NT2/D1 (cell line): ENCODE measurements around the gene HSPA13.
A peak's percentile ranks its signal among the peaks of the same experiment; 100 is the strongest.

Source experiments
- DNase-seq: peaks from one replicate; pipeline ENCODE4 v3.0.0-alpha.2; 2011; ENCODE audit warnings: low read depth, low spot score
- H3K27me3 ChIP-seq: 2 replicates; pipeline ENCODE4 v1.6.0; 2011; ENCODE audit warnings: mild to moderate bottlenecking; ENCODE audit not compliant: insufficient read length, insufficient read depth
- H3K36me3 ChIP-seq: 2 replicates; pipeline ENCODE4 v1.6.1; 2011; ENCODE audit warnings: mild to moderate bottlenecking, low read length, mixed read lengths; ENCODE audit not compliant: insufficient read depth, insufficient read length
- H3K4me1 ChIP-seq: 2 replicates; pipeline ENCODE4 v1.5.1; 2011; ENCODE audit not compliant: insufficient read depth, insufficient read length
- H3K4me3 ChIP-seq: 2 replicates; pipeline ENCODE4 v1.5.1; 2011; ENCODE audit warnings: low read depth; ENCODE audit not compliant: insufficient read length
- H3K9ac ChIP-seq: 2 replicates; pipeline ENCODE4 v1.6.0; 2011; ENCODE audit warnings: low read depth; ENCODE audit not compliant: insufficient read length
- H3K9me3 ChIP-seq: 2 replicates; pipeline ENCODE4 v1.5.1; 2011; ENCODE audit warnings: mild to moderate bottlenecking, low read length; ENCODE audit not compliant: insufficient read depth
- SUZ12 ChIP-seq: IDR thresholded peaks from 2 replicates; pipeline ENCODE4 v1.6.1; 2011; ENCODE audit not compliant: insufficient read length, insufficient read depth; ENCODE audit errors: extremely low read depth
- YY1 ChIP-seq: IDR thresholded peaks from 2 replicates; pipeline ENCODE4 v1.6.1; 2011; ENCODE audit not compliant: insufficient read length, insufficient read depth
- ZNF274 ChIP-seq: IDR thresholded peaks from 2 replicates; pipeline ENCODE4 v1.6.1; 2011; ENCODE audit warnings: mild to moderate bottlenecking, low read depth, low read length

HSPA13 gene

GRCh38 chr21:14388282-14388681 lies 5.3 kb upstream of the HSPA13 start:
- no peaks in the 10 kb centered on the region for H3K4me1 ChIP-seq
- TF ChIP-seq YY1 (no peak), ZNF274 (no peak), SUZ12 (no peak)
- H3K9ac ChIP-seq, result no peak overlapping the region
- H3K36me3 ChIP-seq, result no peaks in the 10 kb centered on the region
- H3K9me3 ChIP-seq, result no peaks in the 10 kb centered on the region
- H3K27me3 ChIP-seq, result no peaks in the 10 kb centered on the region
- no peak for DNase-seq
- H3K4me3 ChIP-seq, result no peak overlapping the region

- no peak overlapping the region for H3K9ac ChIP-seq
- peaks cover 8% of the 10 kb centered on the region for H3K36me3 ChIP-seq
- no peak for DNase-seq
- no peak overlapping the region for H3K4me3 ChIP-seq
- H3K27me3 ChIP-seq, result no peaks in the 10 kb centered on the region
- H3K4me1 ChIP-seq, result no peaks in the 10 kb centered on the region
- no peaks in the 10 kb centered on the region for H3K9me3 ChIP-seq
- TF ChIP-seq YY1, result no peak
- TF ChIP-seq ZNF274, result no peak
- TF ChIP-seq SUZ12, result no peak
Measured at GRCh38 chr21:14384453-14384852, 1.5 kb upstream of the HSPA13 start.

GRCh38 chr21:14383596-14384180 lies 742 bp upstream of the HSPA13 start:
- DNase-seq, result peak; percentile 32
- Histone ChIP-seq H3K36me3 (peaks cover 16% of the 10 kb centered on the region), H3K27me3 (no peaks in the 10 kb centered on the region)

GRCh38 chr21:14382486-14382834 lies 486 bp downstream of the HSPA13 start:
- DNase-seq, result peak; percentile 36
- Histone ChIP-seq H3K9ac (peak overlapping the region; percentile 90), H3K27me3 (no peaks in the 10 kb centered on the region), H3K36me3 (peaks cover 28% of the 10 kb centered on the region), H3K9me3 (no peaks in the 10 kb centered on the region), H3K4me3 (peak overlapping the region; percentile 86), H3K4me1 (no peaks in the 10 kb centered on the region)
- TF ChIP-seq ZNF274 (no peak), SUZ12 (no peak), YY1 (no peak)

More at GRCh38 chr21:14383596-14384180, 742 bp upstream of the HSPA13 start:
- H3K4me1 ChIP-seq, result no peaks in the 10 kb centered on the region
- peak overlapping the region; percentile 55 for H3K4me3 ChIP-seq
- peak overlapping the region; percentile 70 for H3K9ac ChIP-seq
- no peak for TF ChIP-seq ZNF274
- no peak for TF ChIP-seq SUZ12
- peak; percentile 37 for TF ChIP-seq YY1
- H3K9me3 ChIP-seq, result no peaks in the 10 kb centered on the region

GRCh38 chr21:14376854-14377253 lies 6.1 kb downstream of the HSPA13 start:
- no peak for DNase-seq
- H3K4me1 ChIP-seq, result no peaks in the 10 kb centered on the region
- TF ChIP-seq YY1 (no peak), SUZ12 (no peak), ZNF274 (no peak)
- H3K4me3 ChIP-seq, result no peak overlapping the region
- no peaks in the 10 kb centered on the region for H3K27me3 ChIP-seq
- peaks cover 83% of the 10 kb centered on the region for H3K36me3 ChIP-seq
- no peak overlapping the region for H3K9ac ChIP-seq
- H3K9me3 ChIP-seq, result no peaks in the 10 kb centered on the region

GRCh38 chr21:14366998-14367397 lies 15.9 kb downstream of the HSPA13 start:
- no peak for DNase-seq
- Histone ChIP-seq H3K4me1 (no peaks in the 10 kb centered on the region), H3K36me3 (peaks cover 10% of the 10 kb centered on the region), H3K9ac (no peak overlapping the region), H3K27me3 (no peaks in the 10 kb centered on the region), H3K4me3 (no peak overlapping the region), H3K9me3 (no peaks in the 10 kb centered on the region)
- TF ChIP-seq SUZ12, result no peak
- TF ChIP-seq YY1, result no peak
- no peak for TF ChIP-seq ZNF274

- no peak for TF ChIP-seq ZNF274
- TF ChIP-seq SUZ12, result no peak
- no peak for TF ChIP-seq YY1
Measured at GRCh38 chr21:14361958-14362357, 21.0 kb downstream of the HSPA13 start.

More at GRCh38 chr21:14361958-14362357, 21.0 kb downstream of the HSPA13 start:
- Histone ChIP-seq H3K9ac (no peak overlapping the region), H3K36me3 (no peaks in the 10 kb centered on the region), H3K9me3 (no peaks in the 10 kb centered on the region), H3K4me1 (no peaks in the 10 kb centered on the region), H3K27me3 (no peaks in the 10 kb centered on the region), H3K4me3 (no peak overlapping the region)
- no peak for DNase-seq
